Loucy (cell line): Measurements from ENCODE around the gene PLA2G15.

ENCODE experiments used
- CTCF ChIP-seq: fragments of 200-600 bp; sonication (generic); conservative IDR thresholded peaks from 2 replicates; pipeline ENCODE4 v1.5.1; 2014; ENCODE audit warnings: mild to moderate bottlenecking, antibody characterized with exemption, low read length
- EZH2phosphoT487 ChIP-seq: fragments of 200-600 bp; IDR thresholded peaks from 2 replicates; pipeline ENCODE4 v1.6.1; 2018; ENCODE audit warnings: antibody characterized with exemption, mild to moderate bottlenecking, moderate library complexity, borderline replicate concordance

GRCh38 chr16:68233085-68233834 is 11.9 kb upstream of the PLA2G15 start:
- TF ChIP-seq CTCF: no peak
- TF ChIP-seq EZH2phosphoT487: no peak
